Measurements from ENCODE around the gene MANF. TPM values are rescaled to one million over a fixed set of nuclear protein-coding genes. Genes with fewer than 3 reads are reported as not detected.

The MANF gene
- total and polyA plus RNA-seq, 2 donors (not counting 1 experiment from before 2014, with no cell fraction given), result 55.3 to 132 TPM

DNA sequence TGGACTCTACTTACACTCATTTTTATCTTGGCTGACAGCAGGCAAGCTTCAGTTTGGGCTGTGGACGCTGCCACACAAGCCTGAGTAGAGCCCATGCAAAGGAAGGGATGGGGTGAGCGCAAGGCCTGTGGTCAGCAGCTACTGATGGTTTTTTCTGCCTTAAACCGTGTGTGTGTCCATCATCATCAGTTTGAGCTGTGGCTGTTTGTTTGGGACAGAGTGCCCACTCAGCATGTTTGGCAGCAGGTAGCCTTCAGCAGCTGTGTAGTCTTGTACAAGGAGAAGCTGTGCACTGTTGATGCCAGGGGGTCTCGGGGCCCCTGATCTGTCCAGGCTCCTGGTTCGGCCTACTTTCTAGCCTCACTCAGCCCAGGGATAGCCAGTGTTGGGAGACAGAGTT, 9.4 kb downstream of the MANF start:
- no peaks in the 10 kb centered on the region for H3K27me3 ChIP-seq (ENCODE audit: control insufficient read depth, insufficient read depth, low read length)
- TF ChIP-seq EZH2 (IDR thresholded peaks at IDR 0.05; ENCODE audit: low read length, missing control alignments), result no peak
- TF ChIP-seq, protein P1, sequence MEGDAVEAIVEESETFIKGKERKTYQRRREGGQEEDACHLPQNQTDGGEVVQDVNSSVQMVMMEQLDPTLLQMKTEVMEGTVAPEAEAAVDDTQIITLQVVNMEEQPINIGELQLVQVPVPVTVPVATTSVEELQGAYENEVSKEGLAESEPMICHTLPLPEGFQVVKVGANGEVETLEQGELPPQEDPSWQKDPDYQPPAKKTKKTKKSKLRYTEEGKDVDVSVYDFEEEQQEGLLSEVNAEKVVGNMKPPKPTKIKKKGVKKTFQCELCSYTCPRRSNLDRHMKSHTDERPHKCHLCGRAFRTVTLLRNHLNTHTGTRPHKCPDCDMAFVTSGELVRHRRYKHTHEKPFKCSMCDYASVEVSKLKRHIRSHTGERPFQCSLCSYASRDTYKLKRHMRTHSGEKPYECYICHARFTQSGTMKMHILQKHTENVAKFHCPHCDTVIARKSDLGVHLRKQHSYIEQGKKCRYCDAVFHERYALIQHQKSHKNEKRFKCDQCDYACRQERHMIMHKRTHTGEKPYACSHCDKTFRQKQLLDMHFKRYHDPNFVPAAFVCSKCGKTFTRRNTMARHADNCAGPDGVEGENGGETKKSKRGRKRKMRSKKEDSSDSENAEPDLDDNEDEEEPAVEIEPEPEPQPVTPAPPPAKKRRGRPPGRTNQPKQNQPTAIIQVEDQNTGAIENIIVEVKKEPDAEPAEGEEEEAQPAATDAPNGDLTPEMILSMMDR (conservative IDR thresholded peaks at IDR 0.05 in 1 of 2, IDR thresholded peaks at IDR 0.05 in 1 of 2; ENCODE audit: low read depth in 1 of 2, low read length in 2 of 2), result no peak
- peaks cover 9% of the 10 kb centered on the region for H3K4me1 ChIP-seq (ENCODE audit: control insufficient read depth, extremely low read depth, insufficient read depth, low read length)
- H3K9ac ChIP-seq (ENCODE audit: insufficient read depth, low read length), result no peak overlapping the region
- no peak overlapping the region for H2AFZ ChIP-seq (ENCODE audit: low read length)
- no peak overlapping the region for H3K4me2 ChIP-seq (ENCODE audit: extremely low read depth, insufficient read depth, low read length)
- H3K4me3 ChIP-seq (replicated peaks in 1 of 4; ENCODE audit: control extremely low read depth in 1 of 4, insufficient read depth in 1 of 4, low read depth in 3 of 4, low read length in 4 of 4), result no peak overlapping the region
- peaks cover 42% of the 10 kb centered on the region for H3K79me2 ChIP-seq (ENCODE audit: control insufficient read depth, insufficient read depth, low read length)
- no peak for DNase-seq (ENCODE audit: low read depth in 2 of 2)
- H3K9me3 ChIP-seq (ENCODE audit: control insufficient read depth, insufficient read depth, low read depth, low read length), result no peaks in the 10 kb centered on the region
- H4K20me1 ChIP-seq (ENCODE audit: control insufficient read depth, extremely low read depth, insufficient read depth, low read length), result peaks cover 1% of the 10 kb centered on the region
- H3K36me3 ChIP-seq (ENCODE audit: control insufficient read depth, insufficient read depth, low read length), result peaks cover 26% of the 10 kb centered on the region
- H3K27ac ChIP-seq (ENCODE audit: insufficient read depth, low read length), result no peak overlapping the region

DNA sequence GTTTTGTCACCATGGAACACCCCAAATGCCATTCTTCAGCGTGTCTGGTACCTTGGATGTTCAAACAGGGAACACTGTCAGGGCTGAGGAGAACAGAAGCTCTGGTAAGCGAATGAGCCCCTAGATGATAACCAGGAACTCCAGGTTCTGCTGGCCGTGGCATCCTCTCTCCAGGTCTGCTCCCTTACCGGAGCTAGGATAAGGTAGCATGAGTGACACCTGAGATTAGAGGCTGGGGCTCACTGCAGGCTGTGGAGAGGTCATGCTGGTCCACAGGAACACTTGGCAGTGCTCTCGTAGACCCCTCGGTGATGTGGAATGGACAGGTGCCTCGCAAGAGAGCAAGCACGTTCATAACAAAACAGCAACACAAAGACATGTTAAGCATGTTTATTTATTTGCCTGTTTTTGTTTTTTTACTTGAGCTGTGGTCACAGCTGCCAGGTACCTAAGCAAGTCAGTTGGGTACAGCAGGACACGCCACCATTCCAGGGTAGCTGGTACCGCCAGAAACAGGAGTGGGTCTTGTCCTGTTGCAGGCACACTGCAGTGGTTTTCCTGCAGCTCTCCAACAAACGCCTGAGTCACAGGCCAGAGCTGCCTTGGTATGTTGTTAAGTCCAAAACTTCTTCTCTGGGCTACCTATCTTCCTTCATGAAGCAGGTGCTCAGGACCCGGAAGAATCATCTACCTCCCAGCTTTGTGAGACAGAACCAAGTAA, 10.6 kb downstream of the MANF start:
- Histone ChIP-seq H3K4me2 (ENCODE audit: extremely low read depth, insufficient read depth, low read length) (no peak overlapping the region), H3K9ac (ENCODE audit: insufficient read depth, low read length) (no peak overlapping the region), H3K36me3 (ENCODE audit: control insufficient read depth, insufficient read depth, low read length) (peaks cover 24% of the 10 kb centered on the region), H4K20me1 (ENCODE audit: control insufficient read depth, extremely low read depth, insufficient read depth, low read length) (no peaks in the 10 kb centered on the region), H3K9me3 (ENCODE audit: control insufficient read depth, insufficient read depth, low read depth, low read length) (no peaks in the 10 kb centered on the region), H3K4me3 (replicated peaks in 1 of 4; ENCODE audit: control extremely low read depth in 1 of 4, insufficient read depth in 1 of 4, low read depth in 3 of 4, low read length in 4 of 4) (no peak overlapping the region), H3K27me3 (ENCODE audit: control insufficient read depth, insufficient read depth, low read length) (no peaks in the 10 kb centered on the region), H2AFZ (ENCODE audit: low read length) (no peak overlapping the region), H3K79me2 (ENCODE audit: control insufficient read depth, insufficient read depth, low read length) (peaks cover 42% of the 10 kb centered on the region), H3K27ac (ENCODE audit: insufficient read depth, low read length) (no peak overlapping the region), H3K4me1 (ENCODE audit: control insufficient read depth, extremely low read depth, insufficient read depth, low read length) (peaks cover 4% of the 10 kb centered on the region)
- peak in 1 of 2 donors; percentile 16 for DNase-seq (ENCODE audit: low read depth in 2 of 2)
- no peak for TF ChIP-seq EZH2 (IDR thresholded peaks at IDR 0.05; ENCODE audit: low read length, missing control alignments)
- TF ChIP-seq, protein P1 (conservative IDR thresholded peaks at IDR 0.05 in 1 of 2, IDR thresholded peaks at IDR 0.05 in 1 of 2; ENCODE audit: low read depth in 1 of 2, low read length in 2 of 2), result no peak

DNA sequence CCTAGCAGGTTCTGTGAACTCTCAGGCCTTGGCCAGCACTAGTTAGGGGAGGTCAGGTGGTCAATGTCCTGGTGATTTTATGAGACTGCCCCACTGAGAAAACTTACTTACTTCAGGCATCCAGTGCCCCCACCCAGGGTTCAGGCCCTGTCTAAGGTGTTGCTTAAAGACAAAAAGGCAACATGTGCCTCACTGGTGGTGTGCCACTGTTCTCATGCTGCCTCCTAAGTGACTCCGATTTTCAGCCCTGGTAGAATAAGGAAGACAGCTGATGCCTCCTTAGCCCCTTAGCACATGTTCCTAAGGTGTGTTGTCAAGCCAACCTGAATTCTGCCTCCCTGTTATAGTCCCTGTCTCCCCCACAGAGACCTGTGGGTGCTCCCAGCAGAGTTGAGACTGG, 11.3 kb downstream of the MANF start:
- Histone ChIP-seq H3K9me3 (ENCODE audit: control insufficient read depth, insufficient read depth, low read depth, low read length) (no peaks in the 10 kb centered on the region), H3K4me1 (ENCODE audit: control insufficient read depth, extremely low read depth, insufficient read depth, low read length) (peaks cover 3% of the 10 kb centered on the region), H3K27ac (ENCODE audit: insufficient read depth, low read length) (no peak overlapping the region), H2AFZ (ENCODE audit: low read length) (no peak overlapping the region), H3K27me3 (ENCODE audit: control insufficient read depth, insufficient read depth, low read length) (no peaks in the 10 kb centered on the region), H3K9ac (ENCODE audit: insufficient read depth, low read length) (no peak overlapping the region), H3K79me2 (ENCODE audit: control insufficient read depth, insufficient read depth, low read length) (peaks cover 42% of the 10 kb centered on the region), H3K36me3 (ENCODE audit: control insufficient read depth, insufficient read depth, low read length) (peaks cover 24% of the 10 kb centered on the region), H4K20me1 (ENCODE audit: control insufficient read depth, extremely low read depth, insufficient read depth, low read length) (no peaks in the 10 kb centered on the region), H3K4me3 (replicated peaks in 1 of 4; ENCODE audit: control extremely low read depth in 1 of 4, insufficient read depth in 1 of 4, low read depth in 3 of 4, low read length in 4 of 4) (no peak overlapping the region), H3K4me2 (ENCODE audit: extremely low read depth, insufficient read depth, low read length) (no peak overlapping the region)
- TF ChIP-seq, protein P1 (conservative IDR thresholded peaks at IDR 0.05 in 1 of 2, IDR thresholded peaks at IDR 0.05 in 1 of 2; ENCODE audit: low read depth in 1 of 2, low read length in 2 of 2), result no peak
- TF ChIP-seq EZH2 (IDR thresholded peaks at IDR 0.05; ENCODE audit: low read length, missing control alignments), result no peak
- no peak for DNase-seq (ENCODE audit: low read depth in 2 of 2)

All from fibroblast of lung (primary cell).